IMR-90 (cell line): ENCODE data around the gene CLCA1. TPM values are rescaled to one million over a fixed set of nuclear protein-coding genes. Genes with fewer than 3 reads are reported as not detected.

Experiments used
- ATAC-seq: fragments of 200-7000 bp; cut with Tn5 transposase; 2 replicates; pipeline ENCODE4 v1.9.1; 2020; ENCODE audit warnings: low read depth, mild to moderate bottlenecking, moderate library complexity
- BruUV-seq: library from RNA; stranded (reverse); fragments of 400-500 nt; replicated peaks from 2 replicates; lab custom pipeline; 2021; lab: Mats Ljungman, UMichigan
- CTCF ChIA-PET: fragments of 300-600 bp; formaldehyde crosslinking; extraction: SDS; loops from one replicate; lab custom pipeline; 2021; ENCODE audit warnings: antibody characterized with exemption; lab: Yijun Ruan, JAX
- POLR2A ChIA-PET: fragments of 300-600 bp; sonication (Branson Sonifier 250); formaldehyde crosslinking; loops from one replicate; lab custom pipeline; 2022; ENCODE audit warnings: antibody characterized with exemption; ENCODE audit not compliant: unreplicated experiment; lab: Charles Lee
- DNase-seq: peaks from one replicate; pipeline ENCODE4 v3.0.0; 2013
- H2AFZ ChIP-seq: replicated peaks from 2 replicates; pipeline ENCODE3; 2013; ENCODE audit warnings: low read length, mild to moderate bottlenecking; ENCODE audit not compliant: poor library complexity
- H2AK5ac ChIP-seq: 2 replicates; pipeline ENCODE4 v1.6.1; 2013; ENCODE audit warnings: low read depth, low read length, inconsistent platforms
- H2AK9ac ChIP-seq: replicated peaks from 2 replicates; pipeline ENCODE3; 2013; ENCODE audit warnings: mild to moderate bottlenecking, low read depth, low read length, moderate library complexity; ENCODE audit not compliant: poor library complexity
- H2BK120ac ChIP-seq: 2 replicates; pipeline ENCODE4 v1.6.1; 2013; ENCODE audit warnings: low read depth, low read length, inconsistent platforms
- H2BK15ac ChIP-seq: 3 replicates; pipeline ENCODE4 v1.6.1; 2013; ENCODE audit warnings: low read depth, low read length, inconsistent platforms
- H2BK20ac ChIP-seq: 2 replicates; pipeline ENCODE4 v1.6.1; 2013; ENCODE audit warnings: low read depth, mild to moderate bottlenecking, inconsistent platforms, low read length, moderate library complexity
- H2BK5ac ChIP-seq: 2 replicates; pipeline ENCODE4 v1.6.1; 2013; ENCODE audit warnings: mild to moderate bottlenecking, low read depth, low read length, inconsistent platforms; ENCODE audit not compliant: poor library complexity, severe bottlenecking
- H3K14ac ChIP-seq: replicated peaks from 2 replicates; pipeline ENCODE4 v1.6.1; 2013; ENCODE audit warnings: low read depth, low read length, inconsistent platforms
- H3K18ac ChIP-seq: 2 replicates; pipeline ENCODE4 v1.6.1; 2013; ENCODE audit warnings: low read depth, low read length, control low read depth
- H3K23ac ChIP-seq: 2 replicates; pipeline ENCODE4 v1.6.1; 2013; ENCODE audit warnings: low read depth, low read length, inconsistent platforms
- H3K27ac ChIP-seq: 2 replicates; pipeline ENCODE4 v1.5.1; 2013; ENCODE audit warnings: mild to moderate bottlenecking, control low read depth, low read length; ENCODE audit not compliant: insufficient read depth
- H3K27me3 ChIP-seq: 2 replicates; pipeline ENCODE4 v1.6.1; 2013; ENCODE audit warnings: low read length; ENCODE audit not compliant: control insufficient read depth, insufficient read depth
- H3K36me3 ChIP-seq: 2 replicates; pipeline ENCODE4 v1.6.1; 2013; ENCODE audit warnings: low read length, mixed read lengths; ENCODE audit not compliant: control insufficient read depth, insufficient read depth
- H3K4ac ChIP-seq: 2 replicates; pipeline ENCODE4 v1.6.1; 2013; ENCODE audit warnings: low read depth, low read length, inconsistent platforms
- H3K4me1 ChIP-seq: 2 replicates; pipeline ENCODE4 v1.6.1; 2013; ENCODE audit warnings: low read length, mixed read lengths; ENCODE audit not compliant: control insufficient read depth, insufficient read depth
- H3K4me2 ChIP-seq: 2 replicates; pipeline ENCODE4 v1.6.1; 2013; ENCODE audit warnings: low read depth, mild to moderate bottlenecking, control low read depth, low read length, moderate library complexity
- H3K4me3 ChIP-seq: 2 replicates; pipeline ENCODE4 v1.5.1; 2013; ENCODE audit warnings: low read depth, mild to moderate bottlenecking, control low read depth, low read length, moderate library complexity; ENCODE audit not compliant: insufficient read depth
- H3K56ac ChIP-seq: 2 replicates; pipeline ENCODE4 v1.6.1; 2013; ENCODE audit warnings: low read length, inconsistent platforms; ENCODE audit not compliant: insufficient read depth; ENCODE audit errors: extremely low read depth
- H3K79me1 ChIP-seq, 2 experiments: 2 replicates each; pipeline ENCODE4 v1.6.1; 2013; ENCODE audit warnings: low read length in 2 of 2, inconsistent platforms in 1 of 2, low read depth in 1 of 2
- H3K9ac ChIP-seq: 2 replicates; pipeline ENCODE4 v1.6.1; 2013; ENCODE audit warnings: low read depth, low read length, control low read depth
- H3K9me1 ChIP-seq: 2 replicates; pipeline ENCODE4 v1.6.1; 2013; ENCODE audit warnings: low read length, inconsistent platforms; ENCODE audit not compliant: insufficient read depth
- H3K9me3 ChIP-seq: 2 replicates; pipeline ENCODE4 v1.6.1; 2013; ENCODE audit warnings: low read length; ENCODE audit not compliant: control insufficient read depth, insufficient read depth
- H4K20me1 ChIP-seq: 2 replicates; pipeline ENCODE4 v1.6.1; 2013; ENCODE audit warnings: low read length, inconsistent platforms; ENCODE audit not compliant: insufficient read depth
- H4K5ac ChIP-seq: 2 replicates; pipeline ENCODE4 v1.6.1; 2013; ENCODE audit warnings: mild to moderate bottlenecking, low read depth, low read length, control low read depth
- H4K8ac ChIP-seq, 2 experiments: 2 replicates each; pipeline ENCODE4 v1.6.1; 2013; ENCODE audit warnings: low read depth in 2 of 2, low read length in 2 of 2, control low read depth in 1 of 2, inconsistent platforms in 1 of 2
- H4K91ac ChIP-seq: 2 replicates; pipeline ENCODE4 v1.6.1; 2013; ENCODE audit warnings: low read depth, low read length, inconsistent platforms; ENCODE audit not compliant: insufficient read depth
- BHLHE40 ChIP-seq: fragments of 150-350 bp; IDR thresholded peaks from 2 replicates; pipeline ENCODE4 v1.6.1; 2016; ENCODE audit warnings: mild to moderate bottlenecking, low read depth, low read length
- CEBPB ChIP-seq: IDR thresholded peaks from 2 replicates; pipeline ENCODE4 v1.6.1; 2012; ENCODE audit warnings: low read depth, low read length, improper control_type of control experiment
- CHD1 ChIP-seq: IDR thresholded peaks from 2 replicates; pipeline ENCODE4 v1.6.1; 2012; ENCODE audit warnings: low read depth, low read length, improper control_type of control experiment
- ELK1 ChIP-seq: fragments of 150-350 bp; IDR thresholded peaks from 2 replicates; pipeline ENCODE4 v1.6.1; 2016; ENCODE audit warnings: low read depth, mild to moderate bottlenecking, low read length, moderate library complexity, borderline replicate concordance
- FOS ChIP-seq: fragments of 150-350 bp; IDR thresholded peaks from 2 replicates; pipeline ENCODE4 v1.6.1; 2016; ENCODE audit warnings: low read depth, low read length
- MAFK ChIP-seq: IDR thresholded peaks from 2 replicates; pipeline ENCODE4 v1.6.1; 2012; ENCODE audit warnings: low read depth, low read length, improper control_type of control experiment
- MAZ ChIP-seq: IDR thresholded peaks from 2 replicates; pipeline ENCODE4 v1.6.1; 2012; ENCODE audit warnings: low read depth, mild to moderate bottlenecking, low read length, improper control_type of control experiment, moderate library complexity, borderline replicate concordance
- MXI1 ChIP-seq: IDR thresholded peaks from 2 replicates; pipeline ENCODE4 v1.6.1; 2012; ENCODE audit warnings: low read depth, mild to moderate bottlenecking, low read length, moderate library complexity, borderline replicate concordance
- NFE2L2 ChIP-seq: fragments of 150-350 bp; IDR thresholded peaks from 2 replicates; pipeline ENCODE4 v1.6.1; 2016; ENCODE audit warnings: low read depth, mild to moderate bottlenecking, low read length
- POLR2A ChIP-seq: IDR thresholded peaks from 2 replicates; pipeline ENCODE4 v1.6.1; 2012; ENCODE audit warnings: mild to moderate bottlenecking, low read depth, low read length
- RAD21 ChIP-seq: IDR thresholded peaks from 2 replicates; pipeline ENCODE4 v1.6.1; 2012; ENCODE audit warnings: low read length, improper control_type of control experiment
- RCOR1 ChIP-seq: IDR thresholded peaks from 2 replicates; pipeline ENCODE4 v1.6.1; 2012; ENCODE audit warnings: mild to moderate bottlenecking, low read length, improper control_type of control experiment; ENCODE audit not compliant: insufficient replicate concordance
- RFX5 ChIP-seq: IDR thresholded peaks from 2 replicates; pipeline ENCODE4 v1.8.0; 2012; ENCODE audit warnings: low read depth, mild to moderate bottlenecking, low read length, moderate library complexity
- SMC3 ChIP-seq: fragments of 150-350 bp; IDR thresholded peaks from 2 replicates; pipeline ENCODE4 v1.6.1; 2016; ENCODE audit warnings: low read depth, mild to moderate bottlenecking, antibody characterized with exemption, low read length, moderate library complexity
- WGBS, 2 experiments: methylation state at CpG; one replicate each; pipeline versions ENCODE4 v1.1.5 to v1.1.7; 2013; ENCODE audit warnings: missing lambda C conversion rate in 2 of 2; ENCODE audit not compliant: insufficient read length in 1 of 2; ENCODE audit errors: extremely low coverage in 2 of 2; 5-methylcytosine and 5-hydroxymethylcytosine counted together
- dilution Hi-C: fragments of 300-500 bp; cut with HindIII; formaldehyde crosslinking; loops from one replicate; pipeline ENCODE4 v1.14.3; 2018; ENCODE audit warnings: low sequenced_read_pairs; ENCODE audit not compliant: unreplicated experiment
- in situ Hi-C: fragments of 300-500 bp; cut with MboI; formaldehyde crosslinking; loops from 3 replicates; pipeline ENCODE4 v1.14.3; 2019; ENCODE audit warnings: low sequenced_read_pairs, inconsistent platforms, mixed read lengths
- intact Hi-C: fragments of 100-400 bp; cut with micrococcal nuclease; formaldehyde crosslinking; loops from 2 replicates; pipeline ENCODE4 v1.10.0; 2022
- polyA plus RNA-seq, 3 experiments: library from polyadenylated mRNA; depleted of rRNA; stranded (reverse); fragments of >200 nt; gene quantifications; 2 replicates each; pipeline ENCODE4 v1.2.3, GENCODE V29; 2012; ENCODE audit warnings: low replicate concordance in 1 of 3
- total RNA-seq: library from RNA; depleted of rRNA; stranded (reverse); fragments of >200 nt; gene quantifications from 2 replicates; pipeline ENCODE4 v1.2.3, GENCODE V29; 2012
- TF ChIP-seq, protein P1 (sequence below): conservative IDR thresholded peaks from 2 replicates; pipeline ENCODE4 v1.5.1; 2012; ENCODE audit warnings: mild to moderate bottlenecking, low read depth, low read length, improper control_type of control experiment
- TF ChIP-seq, protein P2 (sequence below): fragments of 150-350 bp; IDR thresholded peaks from 2 replicates; pipeline ENCODE4 v1.6.1; 2017; ENCODE audit warnings: mild to moderate bottlenecking, antibody characterized with exemption, low read length, low read depth

CLCA1 gene
- total and polyA plus RNA-seq, 2 of the 4 experiments (the other 2 are of a cell fraction): not detected

DNA sequence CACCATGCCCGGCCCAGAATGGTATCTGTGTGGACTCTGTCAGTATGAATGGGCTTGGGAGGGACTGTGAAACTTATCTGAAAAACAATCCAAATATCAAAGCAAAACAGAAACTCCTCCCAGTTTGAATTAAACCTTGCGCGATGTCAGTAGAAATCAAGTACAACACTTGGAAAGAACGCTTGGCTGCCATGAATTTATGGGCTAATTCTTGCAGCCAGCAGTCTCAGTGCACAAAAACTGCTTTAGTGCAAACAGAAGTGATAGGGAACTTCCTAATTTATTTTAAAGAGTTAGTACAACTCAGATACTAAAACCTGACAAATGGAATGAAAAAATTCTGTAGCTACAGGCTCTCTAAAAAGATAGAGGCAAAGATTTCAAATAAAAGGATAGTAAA is 8.5 kb downstream of the CLCA1 start:
- DNase-seq: no peak
- intact Hi-C loops: loop anchor here (10.0 kb wide), 2 partner anchors 488 to 608 kb away; no protein-coding TSS in a partner anchor
- no peak overlapping the region for H4K5ac ChIP-seq

More for the DNA sequence above, 8.5 kb downstream of the CLCA1 start:
- no CpG with 5 or more reads among the region's 4 CpGs for WGBS, 2 experiments
- in situ Hi-C loops: loop anchor here (25.0 kb wide), 1 partner anchor 610 kb away; no protein-coding TSS in a partner anchor
- no TSS peak for BruUV-seq
- Histone ChIP-seq H3K4me1 (0 out of 2 replicates have a peak, but pooled peaks cover under 1% of the 10 kb centered on the region), H4K91ac (no peak overlapping the region), H2AK9ac (no peak overlapping the region), H4K20me1 (no peaks in the 10 kb centered on the region), H3K9ac (no peak overlapping the region), H3K23ac (no peak overlapping the region), H3K79me1 (no peaks in the 10 kb centered on the region), H2BK20ac (no peak overlapping the region), H3K27ac (no peak overlapping the region), H2AK5ac (no peak overlapping the region), H3K27me3 (peaks cover 4% of the 10 kb centered on the region), H3K4ac (no peak overlapping the region), H2BK120ac (no peak overlapping the region), H3K18ac (no peak overlapping the region), H3K4me3 (no peak overlapping the region), H2BK15ac (no peak overlapping the region), H2AFZ (no peak overlapping the region), H3K4me2 (no peak overlapping the region), H3K9me1 (no peaks in the 10 kb centered on the region), H3K14ac (no peak overlapping the region), H3K9me3 (no peaks in the 10 kb centered on the region), H2BK5ac (no peak overlapping the region), H4K8ac (no peak overlapping the region), H3K56ac (no peak overlapping the region), H3K36me3 (no peaks in the 10 kb centered on the region)
- TF ChIP-seq CEBPB: no peak
- TF ChIP-seq CHD1: no peak
- TF ChIP-seq, protein P1, sequence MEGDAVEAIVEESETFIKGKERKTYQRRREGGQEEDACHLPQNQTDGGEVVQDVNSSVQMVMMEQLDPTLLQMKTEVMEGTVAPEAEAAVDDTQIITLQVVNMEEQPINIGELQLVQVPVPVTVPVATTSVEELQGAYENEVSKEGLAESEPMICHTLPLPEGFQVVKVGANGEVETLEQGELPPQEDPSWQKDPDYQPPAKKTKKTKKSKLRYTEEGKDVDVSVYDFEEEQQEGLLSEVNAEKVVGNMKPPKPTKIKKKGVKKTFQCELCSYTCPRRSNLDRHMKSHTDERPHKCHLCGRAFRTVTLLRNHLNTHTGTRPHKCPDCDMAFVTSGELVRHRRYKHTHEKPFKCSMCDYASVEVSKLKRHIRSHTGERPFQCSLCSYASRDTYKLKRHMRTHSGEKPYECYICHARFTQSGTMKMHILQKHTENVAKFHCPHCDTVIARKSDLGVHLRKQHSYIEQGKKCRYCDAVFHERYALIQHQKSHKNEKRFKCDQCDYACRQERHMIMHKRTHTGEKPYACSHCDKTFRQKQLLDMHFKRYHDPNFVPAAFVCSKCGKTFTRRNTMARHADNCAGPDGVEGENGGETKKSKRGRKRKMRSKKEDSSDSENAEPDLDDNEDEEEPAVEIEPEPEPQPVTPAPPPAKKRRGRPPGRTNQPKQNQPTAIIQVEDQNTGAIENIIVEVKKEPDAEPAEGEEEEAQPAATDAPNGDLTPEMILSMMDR: no peak
- no peak for TF ChIP-seq ELK1
- TF ChIP-seq RCOR1: no peak
- TF ChIP-seq MAFK: no peak
- TF ChIP-seq RAD21: no peak
- TF ChIP-seq NFE2L2: no peak
- TF ChIP-seq BHLHE40: no peak
- no peak for TF ChIP-seq MXI1
- no peak for TF ChIP-seq POLR2A
- no peak for TF ChIP-seq MAZ
- TF ChIP-seq, protein P2, sequence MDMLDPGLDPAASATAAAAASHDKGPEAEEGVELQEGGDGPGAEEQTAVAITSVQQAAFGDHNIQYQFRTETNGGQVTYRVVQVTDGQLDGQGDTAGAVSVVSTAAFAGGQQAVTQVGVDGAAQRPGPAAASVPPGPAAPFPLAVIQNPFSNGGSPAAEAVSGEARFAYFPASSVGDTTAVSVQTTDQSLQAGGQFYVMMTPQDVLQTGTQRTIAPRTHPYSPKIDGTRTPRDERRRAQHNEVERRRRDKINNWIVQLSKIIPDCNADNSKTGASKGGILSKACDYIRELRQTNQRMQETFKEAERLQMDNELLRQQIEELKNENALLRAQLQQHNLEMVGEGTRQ: no peak
- no peak for TF ChIP-seq FOS
- TF ChIP-seq RFX5: no peak
- TF ChIP-seq SMC3: no peak
- POLR2A ChIA-PET: no interaction called here
- CTCF ChIA-PET: no interaction called here
- no peak for ATAC-seq
- dilution Hi-C loops: no loop called here
